ENCODE data around the gene SNRPD3.

SNRPD3 gene

DNA sequence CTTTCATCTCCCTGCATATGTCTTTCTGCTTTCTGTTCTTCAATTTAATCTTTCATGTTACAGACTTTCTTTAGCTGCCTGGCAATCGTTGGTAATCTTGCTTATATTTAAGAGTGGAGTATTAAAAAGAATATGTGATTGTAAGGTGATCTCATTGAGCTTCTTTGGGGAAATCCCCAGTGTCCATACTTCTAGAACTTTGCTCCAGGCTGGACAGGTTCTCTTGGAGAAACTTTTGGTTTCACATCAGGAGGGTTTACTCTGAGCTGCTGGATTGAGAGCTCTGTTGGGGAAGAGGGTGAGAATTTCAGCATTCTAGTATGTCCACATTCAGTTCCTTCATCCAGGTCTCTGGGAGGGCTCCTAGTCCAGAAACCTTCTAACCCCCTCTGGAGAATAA lies 21.0 kb downstream of the SNRPD3 start:
- no peak for DNase-seq

DNA sequence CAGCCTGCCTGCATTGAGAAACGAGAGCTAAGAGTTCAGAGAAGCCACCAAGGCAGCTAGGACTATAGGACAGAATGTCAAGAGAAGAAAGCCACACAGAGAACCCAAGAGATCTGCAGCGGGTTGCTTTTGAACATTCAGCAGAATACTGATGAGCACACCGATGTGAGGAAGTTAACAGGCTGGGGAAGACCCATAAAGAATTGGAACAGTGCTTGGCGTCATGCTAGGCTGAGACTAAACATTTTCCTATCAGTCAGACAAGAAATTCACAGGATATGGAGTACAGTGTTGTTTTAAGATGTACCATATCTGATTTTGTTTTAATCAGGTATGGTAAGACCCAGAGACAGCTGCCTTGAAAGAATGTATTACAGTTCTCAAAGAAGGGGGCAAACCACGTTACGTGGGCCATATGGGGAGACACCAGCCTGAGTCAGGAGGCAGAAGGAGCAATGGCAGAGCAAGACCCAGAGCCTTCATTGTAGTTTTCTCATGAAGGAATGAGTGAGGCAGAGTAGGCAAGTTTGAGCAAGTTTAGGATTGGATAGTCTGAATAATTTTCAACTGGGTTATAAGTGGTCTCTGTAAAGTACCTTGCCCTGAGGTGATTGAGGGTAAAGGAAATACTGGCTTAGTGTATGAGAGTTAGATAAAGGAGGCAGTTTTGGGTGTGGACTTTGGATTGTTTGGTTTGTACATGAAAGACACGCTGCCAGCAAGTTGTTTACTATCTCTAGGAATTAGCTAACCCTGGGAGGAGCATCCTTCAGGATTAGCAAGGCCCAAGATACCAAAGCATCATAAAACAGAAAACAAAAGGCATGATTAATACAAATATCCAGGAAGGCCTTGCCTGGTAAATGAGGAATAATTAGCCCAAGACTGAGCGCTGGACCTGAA lies 22.8 kb downstream of the SNRPD3 start:
- DNase-seq, result no peak

DNA sequence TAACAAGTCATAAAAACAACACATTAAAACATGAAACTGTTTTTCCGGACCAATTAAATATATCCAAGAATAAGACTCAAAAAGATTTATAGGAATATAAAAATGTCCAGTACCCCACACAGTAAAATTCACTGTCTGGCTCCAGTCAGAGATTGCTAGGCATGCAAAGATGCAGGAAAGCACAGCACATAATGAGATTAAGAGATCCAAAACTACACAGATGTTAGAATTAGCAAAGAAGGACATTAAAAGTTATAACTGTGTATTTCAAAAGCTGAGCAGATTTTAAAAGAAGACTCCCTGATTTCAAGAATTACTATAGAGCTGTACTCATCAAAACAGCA lies 23.4 kb downstream of the SNRPD3 start:
- DNase-seq, result no peak

DNA sequence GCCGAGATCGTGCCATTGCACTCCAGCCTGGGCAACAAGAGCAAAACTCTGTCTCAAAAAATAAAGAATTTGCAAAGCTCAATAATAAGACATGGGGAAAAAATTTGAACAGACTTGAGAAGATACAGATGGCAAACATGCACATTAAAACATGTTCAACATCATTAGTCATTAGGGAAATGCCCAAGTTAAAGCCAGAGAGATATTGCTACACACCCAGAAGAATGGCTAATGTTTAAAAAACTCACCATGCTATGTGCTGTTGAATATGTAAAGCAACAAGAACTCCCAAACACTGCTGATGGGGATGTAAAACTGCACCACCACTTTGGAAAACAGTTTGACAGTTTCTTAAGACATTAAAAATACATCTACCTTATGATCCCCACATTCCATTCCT lies 24.5 kb downstream of the SNRPD3 start:
- no peak for DNase-seq

DNA sequence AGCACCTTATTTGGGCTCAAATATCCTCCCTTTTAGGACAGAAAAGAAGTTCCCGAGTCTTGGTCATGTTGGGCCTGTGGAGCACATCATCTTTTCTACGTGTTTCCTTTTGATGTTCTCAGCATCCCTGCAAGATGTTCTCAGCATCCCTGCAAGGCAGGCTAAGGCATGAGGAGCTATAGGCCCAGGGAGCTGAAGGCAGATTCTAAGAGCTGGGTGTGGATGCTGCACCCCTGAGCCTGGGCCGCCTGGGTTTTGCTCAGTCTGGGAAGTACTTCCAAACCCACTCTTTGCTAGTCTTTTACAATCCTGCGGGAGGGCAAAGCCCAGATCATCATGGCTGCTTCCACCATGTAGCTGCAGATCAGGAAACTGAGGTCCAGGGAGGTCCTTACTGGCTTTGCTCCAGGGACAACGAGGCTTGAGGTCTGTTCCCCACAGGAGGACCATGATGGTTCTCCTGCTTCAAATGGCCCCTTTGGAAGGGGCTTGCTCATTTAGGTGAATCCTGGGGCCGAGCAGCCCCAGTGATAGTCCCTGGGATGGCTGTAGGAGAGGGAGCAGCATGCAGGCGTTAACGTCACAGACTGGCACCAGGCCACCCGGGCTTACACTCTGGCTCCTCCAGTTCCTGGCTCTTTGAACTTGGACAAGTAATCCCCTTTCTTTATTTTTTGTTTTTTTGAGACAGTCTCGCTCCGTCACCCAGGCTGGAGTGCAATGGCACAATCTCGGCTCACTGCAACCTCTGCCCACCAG lies 26.4 kb downstream of the SNRPD3 start:
- DNase-seq, result no peak

DNA sequence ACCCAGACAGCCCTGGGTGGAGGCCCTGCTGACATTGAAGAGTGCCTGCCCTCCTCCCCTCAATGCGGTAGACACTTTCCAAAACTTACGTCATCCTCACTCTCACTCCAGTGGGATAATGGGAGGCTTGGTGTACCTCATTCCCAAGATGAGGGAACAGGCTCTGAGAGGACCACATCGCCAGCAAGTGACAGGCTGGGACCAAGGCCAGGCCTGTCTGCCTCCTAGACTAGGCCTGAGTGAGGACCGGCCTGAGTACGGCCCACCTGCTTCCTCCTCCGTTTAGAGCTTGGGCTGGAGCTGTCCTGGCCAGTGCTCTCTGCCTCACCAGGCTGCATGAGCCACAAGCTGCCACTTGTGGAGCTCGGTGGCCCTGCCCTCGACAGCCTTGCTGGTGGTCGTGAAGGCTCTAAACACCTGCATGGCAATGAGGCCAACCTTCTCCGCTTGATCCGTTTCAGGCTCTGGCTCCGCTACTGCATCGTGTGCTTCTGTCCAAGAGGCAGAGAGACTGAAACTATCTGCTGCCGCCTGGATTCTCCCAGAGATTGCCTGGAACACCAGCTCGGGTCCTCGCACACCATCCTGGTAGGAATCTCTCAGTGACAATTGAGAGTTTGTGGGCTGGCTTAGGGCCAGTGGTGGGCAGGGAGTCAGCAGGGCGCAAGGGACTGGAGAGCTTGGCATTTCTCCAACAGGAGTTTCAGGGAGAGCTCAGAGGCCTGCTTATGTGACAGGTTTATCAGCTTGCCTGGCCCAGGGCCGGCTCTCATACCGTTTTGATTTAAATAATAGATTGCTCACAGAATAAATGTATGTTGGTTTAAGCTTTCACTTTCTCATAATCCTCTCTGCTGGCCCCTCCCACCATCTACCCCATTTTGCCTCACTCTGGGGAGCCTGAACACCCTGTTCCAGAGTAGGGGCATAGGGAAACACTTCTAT lies 27.7 kb downstream of the SNRPD3 start:
- DNase-seq, result peak in 1 of 2 experiments; percentile 29

DNA sequence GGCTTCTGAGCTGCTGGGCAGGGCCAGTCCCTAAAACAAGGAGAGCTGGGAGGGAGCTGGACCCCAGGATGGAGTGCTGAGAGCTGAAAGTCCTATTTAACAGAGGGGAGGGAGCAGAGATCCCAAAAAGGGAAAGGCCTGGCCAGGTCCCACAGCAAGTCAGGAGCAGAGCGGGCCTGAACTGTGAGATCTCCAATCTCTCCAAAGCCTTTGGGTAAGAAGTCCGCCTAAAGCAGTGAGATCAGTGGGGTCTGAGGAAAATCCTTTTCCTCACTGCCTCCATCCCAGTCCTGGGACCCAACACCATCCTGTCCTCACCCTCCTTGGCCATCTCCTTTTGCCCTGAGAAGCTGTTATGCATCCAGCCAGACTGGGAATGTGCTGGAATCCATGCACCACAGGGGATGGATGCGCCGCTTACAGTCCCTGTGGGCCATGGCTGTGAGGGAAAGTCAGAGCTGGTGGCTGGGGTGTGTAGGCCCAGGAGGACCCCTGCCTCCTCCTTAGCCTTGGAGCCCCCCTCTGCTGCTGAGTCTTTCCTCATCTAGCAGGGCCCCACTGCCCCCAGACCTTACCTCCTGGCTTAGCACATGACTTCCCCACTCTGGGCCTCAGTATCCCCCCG lies 28.5 kb downstream of the SNRPD3 start:
- no peak for DNase-seq

DNA sequence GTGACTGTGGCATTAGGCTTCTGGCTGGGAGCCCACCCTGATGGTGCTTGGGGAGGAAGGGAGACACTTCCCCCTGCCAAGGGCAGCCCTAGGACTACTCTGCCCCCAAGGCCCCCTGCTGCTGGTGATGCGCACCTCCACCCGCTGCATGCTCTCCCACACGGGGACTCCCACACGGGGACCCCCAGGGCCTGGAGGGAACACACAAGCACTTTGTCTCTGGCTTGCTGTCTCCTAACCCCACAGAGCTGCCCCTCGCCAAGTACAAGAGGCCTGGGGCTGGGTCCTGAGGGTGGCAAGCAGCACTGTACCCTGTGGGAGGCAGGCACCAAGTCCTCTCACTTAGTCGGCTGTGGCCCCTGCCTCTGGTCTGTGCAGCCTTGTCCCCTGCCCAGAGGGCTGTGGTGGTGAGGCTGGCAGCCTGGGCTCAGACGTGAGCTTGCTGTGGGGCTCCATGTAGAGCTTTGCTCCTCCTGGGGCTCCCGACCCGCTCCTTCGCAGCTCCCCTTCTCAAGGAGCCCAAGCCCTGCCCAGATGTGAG lies 29.1 kb downstream of the SNRPD3 start:
- no peak for DNase-seq

DNA sequence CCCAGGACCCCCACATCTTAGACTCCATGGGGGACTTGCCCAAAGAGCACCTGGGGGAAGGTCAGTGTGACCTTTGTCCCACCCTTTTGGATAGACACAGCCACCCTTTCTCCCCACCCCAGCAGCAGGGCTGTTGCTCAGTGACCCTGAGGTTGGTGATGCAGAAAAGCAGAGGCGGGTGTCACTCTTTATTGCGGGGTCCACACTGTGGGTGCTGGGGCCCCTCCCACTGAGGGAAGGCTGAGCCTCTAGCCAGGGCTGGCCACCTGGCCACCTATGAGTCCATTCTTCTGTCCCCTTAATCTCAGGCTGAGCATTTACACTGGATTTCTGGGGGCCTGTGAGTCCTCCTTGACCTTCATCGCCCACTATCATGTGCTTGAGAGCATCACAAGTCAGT lies 29.7 kb downstream of the SNRPD3 start:
- DNase-seq, result no peak

DNA sequence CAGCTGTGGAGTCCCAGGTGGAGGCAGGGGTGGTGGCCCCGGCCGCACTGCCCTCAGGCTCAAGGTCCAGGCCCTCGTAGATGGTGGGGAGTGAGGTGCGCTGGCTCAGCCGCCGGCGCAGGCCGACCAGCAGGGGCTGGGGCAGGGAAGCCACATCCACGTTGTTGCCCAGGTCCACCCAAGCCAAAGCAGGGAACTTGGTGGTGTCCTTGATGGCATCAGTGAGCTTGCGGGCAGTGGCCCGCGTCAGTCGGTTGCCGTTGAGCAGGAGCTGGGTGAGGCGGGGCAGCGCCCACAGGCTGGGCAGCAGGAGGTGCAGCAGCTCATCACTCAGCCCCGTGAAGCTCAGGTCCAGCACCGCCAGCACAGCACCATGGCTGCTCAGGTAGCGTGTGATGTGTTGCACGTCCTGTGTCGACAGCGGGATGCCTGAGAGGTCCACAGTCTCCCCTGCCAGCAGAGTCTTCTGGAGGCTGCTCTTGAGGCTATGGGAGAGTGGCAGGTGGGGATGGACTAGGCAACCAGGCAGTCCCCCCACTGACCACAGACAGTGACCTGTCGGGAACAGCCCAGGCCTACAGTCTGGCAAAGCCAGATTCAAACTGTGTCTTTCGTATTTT lies 30.2 kb downstream of the SNRPD3 start:
- no peak for DNase-seq

DNA sequence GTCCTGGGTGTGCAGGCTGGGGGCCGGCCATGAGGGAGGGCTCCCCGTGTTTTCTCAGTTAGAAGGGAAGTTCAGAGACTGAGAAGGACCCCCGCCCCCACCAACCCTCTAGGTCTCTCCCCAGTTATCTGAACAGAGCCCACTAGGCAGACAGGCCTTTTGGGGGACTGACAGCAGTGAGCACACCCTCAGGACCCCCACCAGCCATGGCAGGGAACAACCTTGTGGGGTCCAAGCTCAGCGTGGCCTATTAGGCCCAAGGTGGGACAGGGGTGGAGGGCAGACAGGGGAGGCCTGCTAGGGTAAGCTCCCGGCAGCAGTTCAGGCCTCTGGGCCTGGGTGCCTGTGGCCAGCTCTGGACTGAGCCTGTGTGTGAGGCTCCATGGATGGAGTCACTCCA lies 31.5 kb downstream of the SNRPD3 start:
- DNase-seq, result no peak

DNA sequence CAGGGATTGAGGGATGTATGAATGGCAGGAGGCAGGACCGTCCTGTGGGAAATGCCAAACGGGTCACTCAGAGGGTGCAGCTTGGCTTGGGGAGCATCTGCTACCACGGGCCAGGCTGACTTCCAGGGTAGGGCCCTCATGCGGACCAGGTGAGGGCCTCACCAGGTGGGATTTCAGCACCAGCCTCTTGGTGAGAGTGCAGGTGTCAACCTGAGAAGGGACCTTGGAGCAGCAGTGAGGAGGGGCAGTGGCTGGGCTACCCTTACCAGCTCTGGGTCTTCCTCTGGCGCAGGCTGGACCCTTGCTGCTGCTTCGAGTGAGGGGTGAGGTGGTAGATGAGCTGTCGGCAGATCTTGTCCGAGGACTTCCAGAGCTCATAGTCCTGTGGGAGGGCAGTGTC lies 32.1 kb downstream of the SNRPD3 start:
- DNase-seq, result no peak

DNA sequence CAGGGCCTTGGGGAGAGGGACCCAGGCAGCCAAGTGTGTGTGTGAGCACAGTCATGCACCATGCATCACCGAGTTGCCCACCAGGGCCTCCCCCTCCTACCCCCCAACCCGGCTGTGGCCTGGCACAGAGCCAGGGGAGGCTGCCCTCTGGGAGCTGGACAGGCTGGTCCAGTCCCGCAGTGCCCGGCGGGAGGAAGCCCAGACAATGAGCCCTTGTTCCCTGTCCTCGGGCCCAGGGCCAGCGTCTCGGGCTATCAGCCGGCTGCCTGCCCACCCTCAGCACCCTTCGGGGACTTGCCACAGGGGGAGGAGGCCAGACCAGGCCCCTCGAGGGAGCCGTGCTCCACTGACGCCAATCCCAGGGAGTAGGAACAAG lies 32.6 kb downstream of the SNRPD3 start:
- no peak for DNase-seq

DNA sequence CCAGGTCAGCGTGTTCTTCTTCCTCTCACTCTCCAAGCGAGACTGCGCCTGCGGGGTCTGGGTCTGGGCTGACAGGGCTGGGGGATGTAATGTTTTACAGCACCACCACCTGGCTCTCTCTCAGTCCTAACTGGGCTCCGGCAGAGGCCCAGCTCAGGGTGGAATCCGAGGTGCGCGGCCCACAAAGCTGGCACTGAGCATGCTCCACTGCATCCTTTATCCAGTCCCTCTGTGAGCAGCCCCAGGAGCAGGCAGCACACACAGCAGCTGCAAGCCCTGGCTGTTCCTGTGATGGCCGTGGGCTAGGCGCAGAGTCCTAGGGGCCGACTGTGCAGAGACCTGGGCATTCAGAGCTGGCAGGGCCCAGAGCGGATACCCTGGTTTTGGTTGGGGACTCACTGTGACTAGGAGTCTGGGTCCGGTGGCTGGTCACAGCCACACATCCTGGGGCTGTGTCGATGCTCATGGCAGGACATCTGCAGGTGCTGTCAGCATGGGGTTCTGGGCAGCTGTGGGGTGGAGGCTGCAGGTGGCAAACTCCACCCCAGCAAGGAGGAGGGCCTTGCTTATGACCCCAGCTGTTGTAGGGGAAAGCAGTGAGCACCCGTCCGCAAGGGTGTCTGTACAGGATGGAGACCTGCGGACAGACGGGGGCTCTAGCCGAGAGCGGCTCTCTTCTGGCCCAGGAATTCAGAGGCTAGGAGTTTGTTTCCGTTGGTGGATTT lies 33.1 kb downstream of the SNRPD3 start:
- DNase-seq, result no peak

DNA sequence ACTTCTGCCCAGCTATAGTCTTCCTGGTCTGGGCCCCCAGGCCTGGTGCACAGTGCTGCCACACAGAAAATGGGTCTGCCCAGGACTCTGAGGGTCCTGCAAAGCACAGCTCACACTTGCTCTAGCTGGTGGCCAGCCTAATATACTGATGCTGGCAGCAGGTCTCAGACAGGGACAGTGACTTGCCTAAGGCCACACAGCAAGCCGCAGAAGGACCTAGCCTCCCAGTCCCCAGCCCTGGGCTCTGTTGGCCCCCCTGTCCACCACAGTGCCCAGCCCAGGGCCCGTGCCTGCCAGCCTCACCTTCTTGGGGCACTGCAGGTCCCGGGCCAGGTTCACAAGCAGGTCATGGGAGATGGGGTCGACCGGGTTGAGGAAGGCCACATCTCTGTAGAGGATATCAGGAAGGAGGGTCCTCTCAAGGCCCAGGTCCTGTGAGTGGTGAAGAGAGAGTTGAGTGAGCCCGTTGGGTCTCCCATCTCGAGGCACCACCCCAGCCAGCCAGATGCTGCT lies 33.8 kb downstream of the SNRPD3 start:
- DNase-seq, result no peak

DNA sequence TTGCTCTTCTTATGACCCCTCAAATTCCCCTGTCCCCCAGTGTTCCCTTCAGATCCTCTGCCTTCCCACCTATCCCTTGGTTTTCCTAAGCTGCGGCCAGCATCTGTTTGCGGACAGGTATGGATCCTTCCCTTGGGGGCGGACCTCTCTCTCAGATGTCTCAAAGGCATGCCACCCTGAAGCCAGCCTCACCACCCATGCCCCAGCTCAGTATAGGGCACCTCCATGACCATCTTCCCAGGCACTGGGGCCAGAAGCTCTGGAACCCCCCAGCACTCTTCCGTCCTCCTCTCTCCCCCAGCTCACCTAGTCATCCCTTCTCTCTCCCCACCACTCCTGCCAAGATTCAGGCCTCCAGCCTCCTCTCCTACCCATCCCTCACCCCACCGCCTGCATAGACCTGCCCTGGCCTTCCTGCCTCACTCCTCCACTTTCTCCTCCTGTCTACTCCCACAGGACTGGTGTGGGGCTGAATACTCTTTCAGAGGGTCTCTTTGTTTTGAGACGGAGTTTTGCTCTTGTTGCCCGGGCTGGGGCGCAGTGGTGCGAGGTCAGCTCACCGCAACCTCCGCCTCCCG lies 34.9 kb downstream of the SNRPD3 start:
- DNase-seq, result no peak

DNA sequence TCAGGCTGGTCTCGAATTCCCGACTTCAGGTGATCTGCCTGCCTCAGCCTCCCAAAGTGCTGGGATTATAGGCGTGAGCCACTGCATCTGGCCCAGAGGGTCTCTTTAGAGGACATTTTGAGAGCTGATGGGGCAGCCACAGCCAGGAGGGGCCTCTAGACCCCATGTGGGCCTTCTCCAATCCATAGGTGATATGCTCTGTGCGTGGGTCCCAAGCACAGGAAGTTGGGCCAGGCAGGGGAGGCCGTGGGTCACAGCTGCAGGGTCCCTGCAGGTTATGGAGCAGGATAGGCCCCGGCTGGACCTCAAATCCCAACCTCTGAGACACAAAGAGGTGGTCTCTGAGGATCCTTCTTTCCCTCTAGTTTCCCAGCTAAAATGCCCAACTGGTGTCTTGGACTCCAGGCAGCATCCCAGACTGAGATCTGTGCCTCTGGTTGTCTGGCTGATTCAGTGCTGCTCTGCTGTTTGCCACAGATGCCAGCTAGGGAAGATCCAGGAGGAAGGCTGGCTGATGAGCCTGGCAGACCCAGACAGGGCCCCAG lies 35.6 kb downstream of the SNRPD3 start:
- no peak for DNase-seq

DNA sequence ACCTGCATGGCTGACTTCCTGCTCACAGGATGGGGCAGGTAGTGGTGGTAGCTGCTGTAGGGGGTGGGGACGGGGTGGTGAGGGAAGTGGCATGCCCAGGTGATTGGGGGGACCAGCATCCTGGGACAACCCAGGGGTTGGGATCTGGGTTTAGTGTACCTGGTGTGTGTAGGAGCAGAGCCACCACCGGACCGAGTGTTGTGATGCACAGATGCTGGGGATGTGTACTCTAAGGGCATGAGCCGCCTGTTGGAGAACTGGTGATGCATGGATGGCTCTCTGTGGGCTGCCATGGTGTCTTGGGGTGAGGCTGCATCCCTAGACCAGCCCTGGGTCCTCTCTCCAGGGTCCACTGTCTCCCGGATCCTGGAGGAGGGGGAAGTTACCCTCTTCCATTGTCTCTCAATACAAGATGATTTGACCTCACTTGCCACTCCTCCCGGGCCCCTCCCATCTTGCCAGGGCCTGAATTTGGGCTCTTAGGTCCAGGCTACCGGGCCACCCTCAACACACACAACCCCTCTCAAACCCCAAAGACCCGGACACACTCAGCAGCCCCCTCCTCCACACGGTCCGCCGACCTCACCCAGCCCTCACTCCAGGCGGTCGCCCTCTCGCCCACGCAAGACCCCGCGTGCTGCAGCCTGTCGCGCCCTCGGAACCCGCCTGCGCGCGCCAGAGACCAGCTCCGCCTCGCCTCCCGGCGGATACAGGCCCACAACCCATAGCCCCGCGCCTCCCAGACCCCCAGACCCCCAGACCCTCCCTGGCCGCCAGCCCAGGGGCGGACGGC lies 36.5 kb downstream of the SNRPD3 start:
- no peak for DNase-seq

DNA sequence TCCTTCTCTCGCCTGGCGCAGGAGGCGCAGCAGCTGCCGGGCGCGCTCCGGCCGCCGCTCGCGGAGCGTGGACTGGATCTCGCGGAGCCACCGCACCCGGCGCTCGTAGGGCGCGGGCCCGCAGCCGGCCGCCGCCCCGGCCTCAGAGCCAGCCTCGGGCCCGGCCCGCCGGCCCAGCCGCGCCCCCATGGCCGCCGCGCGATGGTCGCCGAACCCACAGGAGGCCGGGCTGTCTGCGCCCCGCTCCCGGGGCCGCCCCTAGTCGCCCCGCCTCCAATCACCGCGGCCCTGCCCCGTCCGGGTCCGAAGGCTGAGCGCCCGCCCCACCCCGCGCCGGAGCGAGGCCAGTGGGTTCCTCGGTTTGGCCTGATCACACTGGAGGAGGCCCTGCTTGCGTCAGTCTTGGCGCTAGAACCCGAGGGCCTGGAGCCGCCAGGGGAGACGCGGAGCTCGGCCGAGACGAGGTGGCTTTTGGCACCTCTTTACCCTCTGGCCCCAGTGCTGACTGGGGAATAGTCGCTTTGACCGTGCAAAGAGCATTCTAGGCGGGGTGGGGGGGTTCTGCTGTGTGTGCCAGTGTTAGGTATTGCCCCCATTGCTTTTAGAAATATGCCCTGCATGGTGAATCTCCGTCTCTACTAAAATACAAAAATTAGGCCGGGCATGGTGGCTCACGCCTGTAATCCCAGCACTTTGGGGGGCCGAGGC lies 37.2 kb downstream of the SNRPD3 start, which contains the start of gene LRRC75B:
Gene LRRC75B (minus strand): TSS at position 223 of the 708 bp plus-strand sequence. CDS start 34 bp downstream, at position 189.
- DNase-seq, result peak; percentile 52 to 85
